8988T (cell line): ENCODE data around the gene METTL14.

Source experiments
- DNase-seq: peaks from one replicate; pipeline ENCODE4 v3.0.0; 2011

METTL14 gene

GRCh38 chr4:118759481-118759880 is 74.3 kb downstream of the METTL14 start:
- DNase-seq: no peak

GRCh38 chr4:118760092-118760491 is 74.9 kb downstream of the METTL14 start:
- no peak for DNase-seq

DNA sequence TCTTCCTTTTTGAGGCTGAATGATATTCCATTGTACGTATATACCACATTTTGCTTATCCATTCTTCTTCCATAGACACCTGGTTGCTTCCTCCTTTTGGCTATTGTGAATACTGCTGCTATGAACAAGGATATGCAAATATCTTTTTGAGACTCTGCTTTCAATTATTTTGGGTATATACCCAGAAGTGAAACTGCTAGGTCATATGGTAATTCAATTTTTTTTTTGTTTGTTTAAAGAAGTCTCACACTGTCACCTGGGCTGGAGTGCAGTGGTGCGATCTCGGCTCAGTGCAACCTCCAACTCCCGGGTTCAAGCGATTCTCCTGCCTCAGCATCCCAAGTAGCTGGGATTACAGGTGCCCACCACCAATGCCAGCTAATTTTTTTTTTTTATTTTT is 75.3 kb downstream of the METTL14 start:
- no peak for DNase-seq

- DNase-seq: no peak
Measured at GRCh38 chr4:118761397-118762016, 76.3 kb downstream of the METTL14 start.

- no peak for DNase-seq
Measured at GRCh38 chr4:118762155-118762554, 77.0 kb downstream of the METTL14 start.

- DNase-seq: no peak
Measured at GRCh38 chr4:118762730-118763477, 77.7 kb downstream of the METTL14 start.
